Measurements from ENCODE around the gene ARSI. TPM values are rescaled to one million over a fixed set of nuclear protein-coding genes. Genes with fewer than 3 reads are reported as not detected.

ARSI gene
- total RNA-seq, 2 donors from 2014 or later = 2.4 to 2.7 TPM

DNA sequence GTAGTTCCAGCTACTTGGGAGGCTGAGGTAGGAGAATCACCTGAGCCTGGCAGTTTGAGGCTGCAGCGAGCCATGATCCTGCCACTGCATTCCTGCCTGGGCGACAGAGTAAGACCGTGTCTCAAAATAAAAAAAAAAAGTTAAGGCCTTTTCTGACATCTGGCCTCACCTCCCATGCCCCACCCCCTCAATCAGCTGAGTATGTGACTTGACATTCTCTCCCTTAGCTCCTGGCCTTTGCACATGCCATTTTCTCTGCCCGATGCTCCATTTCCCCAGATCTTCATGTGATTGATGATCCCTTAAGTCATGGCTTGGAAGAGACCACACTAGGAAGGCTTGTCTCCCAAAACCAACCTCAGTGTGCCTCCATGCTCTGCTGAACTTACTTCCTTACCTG lies 37.1 kb upstream of the ARSI start:
- H3K27ac Mint-ChIP-seq = no peak overlapping the region

DNA sequence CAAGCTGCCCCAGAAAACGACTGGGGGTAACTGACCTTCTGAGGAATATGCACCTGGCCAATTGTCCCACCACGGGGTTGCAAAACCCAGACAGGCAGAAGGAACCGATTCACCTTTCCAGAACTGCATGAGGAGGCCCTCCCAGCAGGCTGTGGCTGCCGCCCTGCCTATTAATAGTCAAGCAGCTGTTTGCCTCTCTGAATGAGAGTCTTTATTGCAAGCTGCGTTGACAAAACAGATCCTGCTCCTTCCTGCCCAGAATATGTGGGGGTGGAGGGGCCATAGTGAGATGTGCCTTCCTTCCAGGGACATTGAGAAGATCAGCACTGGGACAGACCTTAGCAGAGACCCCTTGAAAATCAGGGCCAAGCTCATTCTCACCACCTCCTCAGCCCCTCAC lies 36.5 kb upstream of the ARSI start:
- Mint-ChIP-seq H3K27ac (no peak overlapping the region), H3K4me3 (no peak overlapping the region), H3K27me3 (ENCODE audit: insufficient read depth) (no peaks in the 10 kb centered on the region), H3K36me3 (ENCODE audit: low read depth) (no peaks in the 10 kb centered on the region), H3K4me1 (peaks cover 9% of the 10 kb centered on the region), H3K9me3 (no peaks in the 10 kb centered on the region)
- H3K36me3 ChIP-seq (ENCODE audit: control insufficient read depth, insufficient read depth, low read length) = no peaks in the 10 kb centered on the region
- no peak for DNase-seq
- TF ChIP-seq, protein P1, sequence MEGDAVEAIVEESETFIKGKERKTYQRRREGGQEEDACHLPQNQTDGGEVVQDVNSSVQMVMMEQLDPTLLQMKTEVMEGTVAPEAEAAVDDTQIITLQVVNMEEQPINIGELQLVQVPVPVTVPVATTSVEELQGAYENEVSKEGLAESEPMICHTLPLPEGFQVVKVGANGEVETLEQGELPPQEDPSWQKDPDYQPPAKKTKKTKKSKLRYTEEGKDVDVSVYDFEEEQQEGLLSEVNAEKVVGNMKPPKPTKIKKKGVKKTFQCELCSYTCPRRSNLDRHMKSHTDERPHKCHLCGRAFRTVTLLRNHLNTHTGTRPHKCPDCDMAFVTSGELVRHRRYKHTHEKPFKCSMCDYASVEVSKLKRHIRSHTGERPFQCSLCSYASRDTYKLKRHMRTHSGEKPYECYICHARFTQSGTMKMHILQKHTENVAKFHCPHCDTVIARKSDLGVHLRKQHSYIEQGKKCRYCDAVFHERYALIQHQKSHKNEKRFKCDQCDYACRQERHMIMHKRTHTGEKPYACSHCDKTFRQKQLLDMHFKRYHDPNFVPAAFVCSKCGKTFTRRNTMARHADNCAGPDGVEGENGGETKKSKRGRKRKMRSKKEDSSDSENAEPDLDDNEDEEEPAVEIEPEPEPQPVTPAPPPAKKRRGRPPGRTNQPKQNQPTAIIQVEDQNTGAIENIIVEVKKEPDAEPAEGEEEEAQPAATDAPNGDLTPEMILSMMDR (conservative IDR thresholded peaks at IDR 0.05) = no peak
- H3K27me3 ChIP-seq (ENCODE audit: control insufficient read depth, insufficient read depth, low read length, poor library complexity, severe bottlenecking) = no peaks in the 10 kb centered on the region
- H3K9ac ChIP-seq (ENCODE audit: extremely low read depth, low read length, poor library complexity, severe bottlenecking) = no peak overlapping the region
- H3K4me3 ChIP-seq (ENCODE audit: low read length) = no peak overlapping the region
- no peak overlapping the region for H3K27ac ChIP-seq (ENCODE audit: low read depth, low read length)
- peaks cover 11% of the 10 kb centered on the region for H3K4me1 ChIP-seq (ENCODE audit: control insufficient read depth, insufficient read depth, low read length)
- H3K9me3 ChIP-seq (ENCODE audit: control insufficient read depth, low read length) = no peaks in the 10 kb centered on the region
- 71 to 77% methylated on average over 5 of the region's 5 CpGs for WGBS, 2 experiments (ENCODE audit: insufficient coverage in 1 of 2, insufficient read length in 1 of 2)

More for the DNA sequence above, 37.1 kb upstream of the ARSI start:
- no peak overlapping the region for H3K9ac ChIP-seq (ENCODE audit: extremely low read depth, low read length, poor library complexity, severe bottlenecking)
- TF ChIP-seq, protein P1 (conservative IDR thresholded peaks at IDR 0.05) = no peak
- Mint-ChIP-seq H3K4me1 (peaks cover 6% of the 10 kb centered on the region), H3K36me3 (ENCODE audit: low read depth) (no peaks in the 10 kb centered on the region), H3K4me3 (no peak overlapping the region), H3K9me3 (no peaks in the 10 kb centered on the region), H3K27me3 (ENCODE audit: insufficient read depth) (no peaks in the 10 kb centered on the region)
- peaks cover 11% of the 10 kb centered on the region for H3K4me1 ChIP-seq (ENCODE audit: control insufficient read depth, insufficient read depth, low read length)
- H3K27me3 ChIP-seq (ENCODE audit: control insufficient read depth, insufficient read depth, low read length, poor library complexity, severe bottlenecking) = no peaks in the 10 kb centered on the region
- DNase-seq = no peak
- H3K9me3 ChIP-seq (ENCODE audit: control insufficient read depth, low read length) = no peaks in the 10 kb centered on the region
- H3K36me3 ChIP-seq (ENCODE audit: control insufficient read depth, insufficient read depth, low read length) = no peaks in the 10 kb centered on the region
- WGBS, 2 experiments (ENCODE audit: insufficient coverage in 1 of 2, insufficient read length in 1 of 2) = 95 to 98% methylated on average over 4 of the region's 4 CpGs
- H3K27ac ChIP-seq (ENCODE audit: low read depth, low read length) = no peak overlapping the region
- no peak overlapping the region for H3K4me3 ChIP-seq (ENCODE audit: low read length)

DNA sequence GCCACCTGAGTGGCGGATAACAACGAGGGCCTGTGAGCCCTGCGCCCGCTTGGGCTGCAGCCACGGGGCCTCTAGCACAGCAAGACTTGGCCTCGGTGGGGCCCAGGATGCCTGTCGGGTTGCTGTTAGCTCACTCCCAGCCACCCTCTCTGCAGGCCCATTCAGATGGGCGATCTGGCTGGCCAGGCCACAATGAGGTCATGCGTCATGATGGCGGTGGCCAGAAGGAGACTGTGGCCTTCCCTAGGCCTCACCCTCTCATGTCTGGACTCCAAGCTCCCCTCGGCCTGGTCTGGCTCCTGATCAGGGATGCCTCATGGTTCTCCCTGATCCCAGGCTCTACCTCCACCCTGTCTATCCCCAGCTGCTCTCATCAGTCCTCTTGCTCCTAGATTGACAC lies 35.8 kb upstream of the ARSI start:
- H3K4me3 ChIP-seq (ENCODE audit: low read length) = no peak overlapping the region
- no peaks in the 10 kb centered on the region for H3K27me3 Mint-ChIP-seq (ENCODE audit: insufficient read depth)
- no peaks in the 10 kb centered on the region for H3K27me3 ChIP-seq (ENCODE audit: control insufficient read depth, insufficient read depth, low read length, poor library complexity, severe bottlenecking)
- DNase-seq = no peak
- no peaks in the 10 kb centered on the region for H3K36me3 Mint-ChIP-seq (ENCODE audit: low read depth)
- H3K9me3 Mint-ChIP-seq = no peaks in the 10 kb centered on the region
- peaks cover 9% of the 10 kb centered on the region for H3K4me1 Mint-ChIP-seq
- H3K9me3 ChIP-seq (ENCODE audit: control insufficient read depth, low read length) = no peaks in the 10 kb centered on the region
- H3K4me3 Mint-ChIP-seq = no peak overlapping the region
- no peak overlapping the region for H3K27ac ChIP-seq (ENCODE audit: low read depth, low read length)
- TF ChIP-seq, protein P1 (conservative IDR thresholded peaks at IDR 0.05) = no peak
- peaks cover 11% of the 10 kb centered on the region for H3K4me1 ChIP-seq (ENCODE audit: control insufficient read depth, insufficient read depth, low read length)
- WGBS, 2 experiments (ENCODE audit: insufficient coverage in 1 of 2, insufficient read length in 1 of 2) = 96 to 98% methylated on average over 8 to 11 of the region's 11 CpGs
- H3K27ac Mint-ChIP-seq = no peak overlapping the region
- no peaks in the 10 kb centered on the region for H3K36me3 ChIP-seq (ENCODE audit: control insufficient read depth, insufficient read depth, low read length)
- H3K9ac ChIP-seq (ENCODE audit: extremely low read depth, low read length, poor library complexity, severe bottlenecking) = no peak overlapping the region

All from endodermal cell (in vitro differentiated cells).